HG02981 (cell line): ENCODE measurements around the gene C2CD4D.

ENCODE experiments used
- ATAC-seq: cut with Tn5 transposase; IDR thresholded peaks from one replicate; pipeline ENCODE4 v1.9.1; 2021; ENCODE audit warnings: mild to moderate bottlenecking, moderate library complexity; ENCODE audit not compliant: unreplicated experiment

C2CD4D gene

GRCh38 chr1:151790940-151791651 is 48.5 kb downstream of the C2CD4D start:
- ATAC-seq = no peak

GRCh38 chr1:151790071-151790939 is 49.3 kb downstream of the C2CD4D start, which contains the start of gene TDRKH:
Gene TDRKH, minus strand, starts transcription at chr1:151790500. Its CDS starts 7,478 bp downstream, at chr1:151783022.
- ATAC-seq = peak; percentile 98
